SH-SY5Y (cell line): ENCODE data around the gene PWP2.

Experiments used
- GATA2 ChIP-seq: IDR thresholded peaks from 2 replicates; pipeline ENCODE4 v1.6.1; 2011; ENCODE audit warnings: mild to moderate bottlenecking, low read depth, low read length
- GATA3 ChIP-seq: IDR thresholded peaks from 2 replicates; pipeline ENCODE4 v1.6.1; 2011; ENCODE audit warnings: low read depth, mild to moderate bottlenecking, low read length, moderate library complexity

GRCh38 chr21:44079446-44079845 lies 27.8 kb upstream of the PWP2 start:
- TF ChIP-seq GATA2 (no peak), GATA3 (no peak)
